Fibroblast of skin of abdomen (primary cell): ENCODE measurements around the gene AFG1L.
"Not testable (repeated sequence)": the region's sequence is repeated elsewhere in the genome, so short reads cannot be mapped to it uniquely, and the experiment has no call there.

ENCODE experiments used
- DNase-seq: peaks from one replicate; pipeline ENCODE4 v3.0.0-alpha.2; 2013

AFG1L gene

GRCh38 chr6:108526739-108527174 lies 231.9 kb downstream of the AFG1L start:
- DNase-seq = peak; percentile 39

GRCh38 chr6:108528878-108529277 lies 234.0 kb downstream of the AFG1L start:
- DNase-seq = no peak

DNA sequence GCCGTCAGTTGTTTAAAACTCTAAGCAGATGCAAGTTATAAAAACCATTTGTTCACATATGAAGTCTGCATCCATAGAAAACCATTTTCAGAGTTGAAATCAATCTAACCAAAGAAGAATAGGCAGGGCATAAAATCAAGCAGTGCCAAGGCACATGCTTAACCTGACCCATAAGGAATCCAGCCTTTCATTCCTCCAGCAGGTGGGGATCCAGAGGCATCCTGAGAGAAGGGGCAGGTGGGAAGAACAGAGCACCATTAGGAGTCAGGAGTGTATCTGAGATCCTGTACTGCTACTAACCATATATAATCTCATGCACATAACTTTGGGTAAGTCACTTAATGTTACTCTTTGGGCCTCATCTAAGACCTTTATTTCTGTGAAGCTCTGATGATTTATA lies 236.5 kb downstream of the AFG1L start:
- DNase-seq = no peak

DNA sequence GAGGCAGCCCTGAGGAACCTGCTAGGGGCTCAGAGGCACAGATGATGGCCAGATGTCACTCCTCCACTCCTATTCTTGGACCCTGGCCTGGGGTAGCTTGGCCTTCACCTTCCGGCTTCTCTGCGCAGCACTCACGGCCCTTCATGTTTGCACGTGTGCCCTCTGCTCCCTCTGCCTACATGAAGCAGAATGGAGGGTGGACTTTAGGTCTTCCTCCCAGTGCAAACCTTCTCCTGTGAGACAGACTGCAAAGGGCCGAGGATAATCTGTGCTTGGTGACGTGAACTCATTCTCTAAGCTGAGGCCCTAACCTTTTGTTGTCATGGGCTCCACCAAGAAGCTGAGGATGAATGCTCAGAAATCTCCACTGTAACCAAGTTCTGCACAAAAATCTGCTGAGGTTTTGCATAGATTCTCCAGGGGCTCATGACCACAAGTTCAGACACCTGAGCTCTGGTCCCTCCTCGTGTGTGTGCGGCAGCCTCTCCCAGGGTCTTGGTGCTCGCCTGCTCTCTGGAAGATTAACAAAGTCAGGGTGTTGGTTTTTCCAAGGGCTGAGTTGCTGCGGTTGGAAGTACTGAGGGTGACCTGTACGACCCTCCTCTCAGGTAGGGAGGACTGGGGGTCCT lies 240.4 kb downstream of the AFG1L start:
- no peak for DNase-seq

DNA sequence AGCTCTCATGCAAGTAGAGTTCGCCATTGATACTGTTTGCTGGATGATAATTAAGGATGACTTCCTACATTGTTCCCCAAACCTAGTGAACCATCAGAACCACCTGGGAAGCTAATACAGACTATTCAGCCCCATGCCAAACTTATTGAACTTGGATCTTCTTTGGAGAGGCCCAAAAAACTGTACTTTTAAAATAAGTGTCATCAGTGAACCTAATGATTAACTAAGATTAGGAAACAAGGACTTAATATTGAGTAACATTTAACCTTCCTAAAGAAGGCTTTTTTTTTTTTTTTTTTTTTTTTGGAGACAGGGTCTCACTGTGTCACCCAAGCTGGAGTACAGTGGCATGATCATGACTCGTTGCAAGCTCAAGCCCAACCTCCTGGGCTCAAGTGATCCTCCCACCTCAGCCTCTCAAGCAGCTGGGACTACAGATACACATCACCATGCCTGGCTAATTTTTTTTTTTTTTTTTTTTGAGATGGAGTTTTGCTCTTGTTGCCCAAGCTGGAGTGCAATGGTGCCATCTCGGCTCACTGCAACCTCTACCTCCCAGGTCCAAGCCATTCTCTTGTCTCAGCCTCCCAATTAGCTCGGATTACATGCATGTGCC lies 241.2 kb downstream of the AFG1L start:
- DNase-seq = not testable (repeated sequence)

DNA sequence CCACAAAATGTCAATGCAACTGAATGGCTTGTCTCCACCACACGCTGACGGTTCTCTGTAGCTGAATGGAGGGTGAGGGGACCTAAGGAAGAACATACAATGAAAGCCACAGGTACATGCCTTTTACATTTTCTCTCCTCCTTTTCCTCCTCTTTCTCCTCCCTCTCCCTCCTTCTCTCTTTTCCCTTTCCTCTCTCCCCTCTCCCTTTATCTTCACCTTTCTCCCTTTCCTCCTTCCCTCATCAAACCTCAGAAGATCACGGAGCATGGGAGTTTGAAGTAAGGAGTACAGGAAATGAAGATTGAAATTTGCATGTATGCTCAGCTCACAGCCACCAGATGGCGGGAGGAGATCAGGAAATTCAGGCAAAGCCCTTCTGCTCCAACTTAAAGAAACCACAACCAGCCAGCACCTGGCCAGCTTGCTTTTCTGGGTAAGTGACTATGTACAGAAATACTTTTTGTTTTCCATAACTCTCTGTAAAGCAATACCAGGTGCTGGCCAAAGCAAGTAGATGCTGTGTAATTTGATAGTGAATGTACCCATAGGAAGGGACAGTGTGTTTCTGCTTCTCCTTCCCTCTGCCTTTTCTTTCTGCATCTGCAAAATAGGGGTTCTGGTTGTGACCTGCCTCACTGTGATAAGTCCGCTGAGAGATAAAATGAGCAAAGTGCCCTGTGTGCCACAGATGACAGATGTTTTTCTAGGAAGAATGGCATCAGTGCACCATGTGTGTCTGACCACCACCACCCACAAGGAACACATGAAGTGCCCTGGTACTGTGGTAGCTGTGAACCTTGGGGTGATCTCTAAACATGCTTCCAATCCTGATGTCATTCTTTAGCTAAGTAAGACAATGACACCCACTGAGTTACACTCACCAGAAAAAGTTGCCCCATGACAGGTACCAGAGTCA lies 247.2 kb downstream of the AFG1L start:
- DNase-seq = peak; percentile 83

GRCh38 chr6:108543175-108543940 lies 248.5 kb downstream of the AFG1L start:
- DNase-seq = no peak

GRCh38 chr6:108544606-108545005 lies 249.8 kb downstream of the AFG1L start:
- peak; percentile 24 for DNase-seq

- no peak for DNase-seq
Observed at GRCh38 chr6:108546079-108547049, 251.5 kb downstream of the AFG1L start.

GRCh38 chr6:108549241-108549640 lies 254.4 kb downstream of the AFG1L start:
- no peak for DNase-seq

GRCh38 chr6:108549741-108550140 lies 254.9 kb downstream of the AFG1L start:
- no peak for DNase-seq

DNA sequence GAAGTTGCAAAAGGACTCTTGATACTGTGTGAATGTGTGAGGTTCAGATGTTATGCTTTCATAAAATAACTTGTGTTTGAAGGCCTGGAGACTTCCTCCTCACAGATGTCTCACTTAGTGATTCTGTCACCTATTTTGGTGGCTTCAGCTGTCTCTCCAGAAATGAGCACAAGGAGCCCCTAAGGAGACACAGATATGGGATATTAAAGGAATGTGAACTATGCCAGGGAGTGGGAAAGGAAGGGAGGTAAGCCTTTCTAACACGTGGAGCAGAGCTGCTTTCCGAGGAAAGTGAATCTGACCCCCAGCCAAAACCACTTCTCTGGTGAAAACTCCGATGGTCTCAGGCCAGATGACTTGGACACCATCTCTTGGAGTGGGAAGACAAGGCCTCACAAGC lies 255.4 kb downstream of the AFG1L start:
- DNase-seq = no peak

DNA sequence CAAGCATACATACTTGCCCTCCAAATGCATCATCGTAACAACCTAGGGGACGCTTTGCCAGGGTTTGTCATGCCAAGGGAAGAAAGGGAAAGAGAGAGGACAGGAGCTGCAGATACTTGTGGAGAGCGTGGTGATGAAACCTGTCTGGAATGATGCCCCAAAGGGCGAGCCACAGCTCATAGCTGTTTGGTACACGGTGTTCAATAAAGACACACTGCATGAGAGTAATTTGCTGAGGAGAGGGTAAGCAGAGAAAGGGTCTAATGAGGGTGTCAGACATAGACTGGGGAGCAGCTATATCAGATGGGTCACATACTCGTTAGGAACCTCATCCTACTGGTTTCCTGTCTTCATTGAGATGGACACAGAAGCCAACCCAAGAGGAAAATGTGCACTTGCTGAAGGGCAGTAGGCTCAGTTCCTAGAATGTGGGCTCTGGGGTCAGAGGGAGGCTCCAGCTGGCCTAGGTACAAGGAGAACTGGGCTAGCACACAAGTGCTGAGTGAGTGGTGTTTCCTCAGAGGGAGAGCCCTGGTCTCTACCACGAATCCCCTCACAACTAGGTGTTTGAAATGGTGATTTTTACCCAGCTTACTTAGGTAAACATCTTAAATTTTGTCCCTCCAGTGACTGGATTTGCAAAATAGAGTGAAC lies 260.7 kb downstream of the AFG1L start:
- no peak for DNase-seq

DNA sequence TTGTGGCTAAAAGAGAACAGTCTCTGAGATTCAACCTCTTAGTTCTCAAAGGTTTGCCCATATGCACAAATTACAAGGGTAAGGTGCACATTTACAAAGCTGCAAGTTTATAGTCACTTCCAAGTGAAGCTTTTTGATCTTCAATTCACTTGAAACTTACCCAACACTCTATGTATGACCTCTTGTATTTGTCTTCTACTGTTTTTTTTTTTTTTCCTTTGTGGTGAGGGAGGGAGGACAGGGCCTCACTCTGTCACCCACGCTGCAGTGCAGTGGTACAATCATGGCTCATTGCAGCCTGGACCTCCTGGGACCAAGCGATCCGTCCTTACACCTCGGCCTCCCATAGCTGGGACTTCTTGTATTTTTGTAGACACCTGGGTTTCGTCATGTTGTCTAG lies 261.4 kb downstream of the AFG1L start:
- DNase-seq = no peak

DNA sequence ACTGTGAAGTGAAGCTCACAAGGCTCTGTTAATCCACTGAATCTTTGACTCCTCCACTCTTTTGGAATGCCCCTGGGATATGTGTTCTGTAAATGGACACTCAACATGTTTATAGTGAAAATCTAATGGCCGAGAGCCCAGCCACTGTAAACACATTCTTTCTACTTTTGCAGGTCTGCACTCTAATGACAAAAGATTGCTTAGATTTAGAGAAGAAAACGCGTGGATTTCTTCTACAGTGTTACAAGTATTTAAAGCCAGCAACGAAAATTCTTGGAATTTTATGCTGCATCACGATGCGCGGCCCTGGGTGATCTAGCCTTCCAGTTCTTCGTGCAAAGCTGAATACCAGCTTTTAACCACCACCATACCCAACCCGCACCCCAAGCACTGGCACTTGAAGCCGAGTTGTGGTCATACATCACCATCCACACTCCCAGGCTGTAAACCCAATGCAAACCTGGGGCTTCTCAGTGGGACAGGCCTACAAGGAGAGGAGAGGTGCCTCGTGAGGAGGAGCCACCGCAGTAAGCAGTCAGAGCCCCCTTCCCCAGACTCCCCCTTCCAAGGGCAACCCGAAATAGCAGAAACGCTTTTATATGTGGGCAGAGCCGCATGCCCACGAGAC lies 262.1 kb downstream of the AFG1L start:
- DNase-seq = peak; percentile 21

DNA sequence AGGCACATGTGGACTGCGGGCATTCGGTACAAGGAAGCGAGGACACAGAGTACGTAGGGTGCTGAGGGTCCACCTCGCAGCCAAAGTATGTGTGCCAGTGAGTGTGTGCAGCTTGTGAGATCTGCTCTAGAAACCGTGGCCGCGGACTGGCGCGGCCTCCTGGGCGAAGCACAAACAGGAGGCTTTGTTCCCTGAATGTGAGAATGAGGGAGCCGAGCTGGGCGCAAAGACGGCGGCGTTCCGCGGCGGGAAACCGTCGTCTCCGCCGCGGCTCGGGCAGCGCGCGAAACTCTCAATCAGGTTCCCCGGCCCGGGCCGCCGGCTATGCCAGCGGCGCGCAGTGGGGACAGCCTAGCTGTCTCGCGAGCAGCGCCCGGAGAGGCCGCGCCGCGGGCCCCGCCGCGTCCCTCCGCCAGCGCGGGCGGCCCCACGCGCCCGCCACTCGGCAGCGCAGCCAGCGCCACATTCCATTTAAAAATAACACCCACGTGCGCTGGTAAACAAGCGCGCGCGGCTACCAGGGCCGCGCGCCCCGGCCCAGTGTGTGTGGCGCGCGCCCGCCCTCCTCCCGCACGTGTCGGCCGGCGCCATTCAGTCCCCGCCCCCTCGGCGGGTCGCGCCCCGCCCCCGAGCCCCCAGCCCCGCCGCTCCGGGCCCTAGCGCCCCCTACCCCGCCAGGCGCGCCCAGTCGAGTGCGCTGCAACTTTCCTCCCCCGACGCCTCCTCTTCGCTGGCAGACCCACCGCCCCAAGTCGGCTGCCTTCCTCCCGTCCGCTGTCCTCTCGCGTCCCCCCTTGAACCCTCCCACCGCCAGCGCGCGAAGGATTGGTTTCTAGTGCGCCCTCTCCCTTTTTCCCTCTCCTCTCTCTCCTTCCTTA lies 262.9 kb downstream of the AFG1L start:
- DNase-seq = peak; percentile 69

DNA sequence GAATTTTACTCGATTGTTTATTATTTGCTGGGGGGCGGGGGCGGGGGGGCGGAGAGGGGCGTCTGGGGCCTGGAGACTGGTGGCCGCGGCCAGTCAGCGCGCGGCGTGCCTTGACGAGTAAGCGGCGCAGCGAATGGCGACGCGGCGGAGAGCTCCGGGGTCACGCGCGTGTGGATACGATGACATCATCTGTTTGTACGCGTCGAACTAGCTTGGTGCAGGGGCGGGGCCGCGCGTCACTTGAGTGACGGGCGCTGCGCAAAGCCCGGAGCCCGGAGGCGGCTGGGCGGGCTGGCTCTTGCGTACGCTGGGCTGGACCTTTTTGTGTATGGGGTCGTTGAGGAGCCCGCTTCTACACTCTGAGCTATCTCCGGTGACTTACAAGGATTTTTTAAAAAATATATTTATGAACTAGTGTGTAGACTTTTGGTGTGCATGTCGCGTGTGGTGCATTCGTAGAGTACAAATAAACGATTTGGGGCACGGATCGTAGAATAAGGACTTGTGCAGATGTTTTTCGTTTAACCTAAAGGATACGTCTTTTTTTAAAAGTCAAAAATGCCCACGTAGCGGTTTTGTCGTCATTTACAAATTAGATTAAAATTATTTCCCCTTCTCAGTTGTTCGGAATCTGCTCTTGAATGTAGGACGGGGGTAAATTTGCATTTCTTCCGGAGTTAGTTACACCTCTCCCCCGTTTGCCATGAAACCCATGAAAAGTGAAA lies 263.7 kb downstream of the AFG1L start:
- peak; percentile 99 for DNase-seq

- DNase-seq = peak; percentile 91
Observed at GRCh38 chr6:108559097-108559883, 264.4 kb downstream of the AFG1L start.
